Daoy (cell line): Measurements from ENCODE around the gene GLB1L. TPM values are rescaled to one million over a fixed set of nuclear protein-coding genes. Genes with fewer than 3 reads are reported as not detected.
A peak's percentile ranks its signal among the peaks of the same experiment; 100 is the strongest.

Source experiments
- DNase-seq: peaks from one replicate; pipeline ENCODE4 v3.0.0-alpha.2; 2015; ENCODE audit warnings: low read depth
- total RNA-seq: library from RNA; depleted of rRNA; stranded (reverse); fragments of >200 nt; shearing (Covaris generic); gene quantifications from 2 replicates; pipeline ENCODE4 v1.2.3, GENCODE V29; 2014

The GLB1L gene
- total RNA-seq, 1 experiment from 2014 or later = 3.2 TPM

- DNase-seq = no peak
Observed at GRCh38 chr2:219223831-219224610, 21.2 kb downstream of the GLB1L start.

- DNase-seq = no peak
Observed at GRCh38 chr2:219221957-219222518, 23.2 kb downstream of the GLB1L start.

DNA sequence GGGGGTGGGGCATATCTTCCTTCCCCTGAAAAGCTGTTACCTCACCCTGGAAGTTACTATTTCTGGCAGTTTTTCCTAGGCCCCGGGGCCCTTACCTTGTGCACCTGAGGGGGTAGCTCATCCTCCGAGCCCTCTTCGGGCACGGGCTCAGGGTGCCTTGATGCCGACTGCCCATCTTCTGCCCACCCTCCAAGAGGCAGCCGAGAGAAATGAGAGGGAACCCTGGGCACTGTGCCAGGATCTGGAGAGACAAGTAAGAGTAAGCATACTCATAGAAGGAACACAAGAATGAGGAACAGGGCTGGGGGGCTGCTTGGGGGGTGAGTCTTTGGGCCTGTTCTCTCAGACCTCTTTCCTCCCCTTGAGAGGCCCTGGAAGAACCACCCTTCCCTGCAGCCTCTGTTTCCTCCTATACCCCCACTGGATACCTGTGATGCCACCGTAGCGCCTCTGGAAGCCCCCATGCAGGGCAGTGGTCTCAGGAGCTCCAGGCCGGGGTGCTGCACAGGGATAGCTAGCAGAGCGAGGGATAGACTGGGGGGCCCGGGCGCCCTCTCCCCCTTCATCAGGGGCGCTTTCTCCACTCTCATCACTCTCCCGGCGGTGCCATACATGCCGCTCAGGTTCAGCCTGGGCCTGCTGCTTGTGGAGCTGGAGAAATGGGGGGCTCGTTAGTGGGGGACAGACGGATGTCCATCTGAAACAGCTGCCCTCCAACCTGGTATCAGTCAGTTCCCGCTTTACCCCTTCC, 24.4 kb downstream of the GLB1L start:
- DNase-seq = no peak

DNA sequence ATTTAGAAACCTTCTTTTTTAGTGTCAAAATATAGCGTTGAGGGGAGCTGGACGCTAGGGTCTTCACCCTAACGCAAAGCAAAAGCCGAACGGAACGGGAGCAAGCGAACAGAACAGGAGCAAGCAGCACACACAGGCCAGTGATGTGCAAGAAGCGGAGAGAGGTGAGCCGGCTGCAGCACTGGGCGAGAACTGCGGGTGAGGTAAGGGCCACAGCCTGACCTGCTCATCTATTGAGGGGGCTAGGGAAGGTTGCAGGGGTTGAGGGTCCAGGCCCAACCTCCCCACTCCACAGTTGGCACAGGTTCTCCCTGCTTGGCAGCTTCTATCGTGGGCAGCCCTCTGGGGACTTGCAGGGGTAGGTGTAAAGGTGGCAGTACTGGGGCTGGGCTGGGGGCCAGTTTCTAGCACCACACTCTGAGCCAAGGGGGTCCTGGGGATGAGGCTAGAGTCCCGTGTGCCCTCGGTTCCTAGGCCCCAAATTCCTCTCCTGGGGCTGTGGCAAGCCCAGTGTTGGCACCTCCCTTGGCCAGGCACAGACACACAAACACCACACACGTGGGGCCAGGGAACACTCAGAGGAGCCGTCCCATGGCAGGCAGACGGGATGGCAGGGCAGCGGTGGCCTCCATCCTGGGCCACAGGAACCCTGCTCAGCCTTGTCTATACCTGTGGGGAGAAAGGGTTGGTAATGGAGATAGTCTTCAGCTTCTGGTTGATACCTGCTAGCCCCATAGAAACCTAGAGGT, 25.3 kb downstream of the GLB1L start:
- DNase-seq = no peak

GRCh38 chr2:219218732-219219701, 26.2 kb downstream of the GLB1L start, which contains the start of gene ABCB6:
ABCB6 (minus strand) TSS chr2:219218958; CDS start chr2:219218673, 285 bp downstream.
- DNase-seq = peak; percentile 92

- DNase-seq = peak; percentile 78
Observed at GRCh38 chr2:219218217-219218731, 27.0 kb downstream of the GLB1L start.

DNA sequence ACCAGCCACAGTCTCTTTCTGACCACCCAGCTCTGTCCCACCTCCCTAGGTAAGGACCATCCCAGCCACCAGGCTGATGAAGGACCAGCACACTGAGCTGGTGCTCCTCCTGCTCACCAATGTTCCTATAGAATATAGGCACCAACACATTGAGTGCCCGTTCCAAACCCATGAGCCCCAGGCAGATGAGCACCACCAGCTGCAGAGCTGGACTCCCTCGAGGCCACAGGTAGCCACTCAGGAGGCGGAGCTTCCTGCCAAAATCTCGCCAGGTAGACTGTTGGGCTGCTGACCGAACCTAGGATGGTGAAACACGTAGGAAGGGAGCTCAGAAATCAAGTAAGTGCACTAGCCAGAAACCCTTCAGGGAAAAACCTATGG, 28.7 kb downstream of the GLB1L start:
- DNase-seq = no peak

GRCh38 chr2:219215871-219216534, 29.2 kb downstream of the GLB1L start:
- no peak for DNase-seq

DNA sequence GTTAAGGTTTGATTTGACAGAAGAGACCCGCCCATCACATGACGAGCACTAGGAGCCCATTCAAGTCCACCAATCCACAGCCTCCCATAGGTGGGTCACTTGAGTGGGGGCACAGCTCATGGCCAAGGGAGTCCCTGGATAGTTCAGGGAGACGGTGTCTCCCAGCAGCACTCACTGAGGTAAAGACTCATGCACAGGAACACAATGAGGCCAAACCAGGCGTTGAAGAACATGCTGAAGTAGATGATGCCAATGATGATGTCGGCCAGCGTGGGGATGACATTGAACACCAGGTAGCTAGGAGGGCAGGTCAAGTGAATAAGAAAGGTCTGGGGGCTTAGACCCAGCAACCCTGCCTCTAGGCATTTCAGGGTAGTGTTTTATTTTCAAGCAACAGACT, 30.5 kb downstream of the GLB1L start:
- no peak for DNase-seq

DNA sequence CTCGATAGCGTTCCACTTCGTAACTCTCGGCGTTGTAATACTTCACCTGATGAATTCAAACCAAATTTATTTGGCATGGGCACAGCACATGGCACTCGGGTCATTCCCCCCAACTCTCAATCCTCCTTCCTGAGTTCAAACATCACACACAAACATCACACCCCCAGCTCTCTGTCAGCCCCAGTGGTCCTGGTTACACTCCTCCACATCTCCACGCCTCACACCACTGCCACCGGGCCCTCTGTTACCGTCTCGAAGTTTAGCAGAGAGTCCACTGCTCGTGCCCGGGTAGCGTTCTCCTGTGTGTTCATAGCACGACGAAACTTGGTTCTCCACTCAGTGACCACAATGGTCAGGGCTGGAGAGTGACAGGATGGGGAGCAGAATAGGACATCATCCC, 31.1 kb downstream of the GLB1L start:
- no peak for DNase-seq

DNA sequence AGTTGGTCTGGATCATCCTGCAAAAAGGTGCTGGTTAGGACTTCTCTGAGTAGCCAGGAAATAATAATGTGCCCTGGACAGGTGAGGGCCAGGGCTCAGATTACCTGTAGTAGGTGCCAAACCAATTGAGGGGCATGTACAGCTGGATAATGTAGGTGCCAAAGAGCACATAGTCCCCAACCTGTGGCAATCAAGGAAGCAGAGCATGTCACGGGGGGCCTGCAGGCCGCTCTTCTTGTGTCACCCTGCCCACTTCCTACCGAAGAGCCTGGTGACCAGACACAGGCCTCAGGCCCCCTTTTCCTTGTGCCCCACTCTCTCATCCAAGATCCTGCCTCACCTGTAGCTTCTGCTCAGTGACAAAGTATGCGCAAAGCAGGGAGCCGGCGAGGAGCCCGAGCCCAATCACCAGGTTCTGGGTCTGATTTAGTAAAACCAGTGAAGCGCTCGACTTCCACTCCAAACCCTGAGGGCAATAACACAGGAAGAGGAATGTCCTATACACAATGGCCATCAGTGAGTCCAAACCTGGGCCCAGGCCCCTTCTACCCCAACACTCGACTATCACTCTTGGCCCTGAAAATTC, 31.7 kb downstream of the GLB1L start:
- no peak for DNase-seq

DNA sequence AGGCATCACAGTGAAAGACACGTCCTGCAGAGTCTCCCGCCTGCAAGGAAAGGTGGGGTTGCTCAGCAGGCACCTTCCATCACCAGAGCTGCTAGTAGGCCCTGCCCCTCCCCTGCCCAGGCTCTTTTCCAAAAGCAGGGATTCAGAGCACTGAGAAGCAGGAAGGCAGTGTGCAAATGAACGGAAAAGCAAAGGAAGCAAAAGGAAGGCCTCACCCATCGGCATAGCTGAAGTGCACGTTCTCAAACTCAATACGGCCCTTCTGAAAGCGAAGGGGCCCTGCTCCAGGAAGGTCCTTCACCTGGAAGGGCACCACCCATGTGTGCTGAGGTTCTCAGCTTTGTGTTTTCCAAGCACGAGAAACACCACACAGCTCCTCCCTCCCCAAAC, 32.2 kb downstream of the GLB1L start:
- DNase-seq = no peak

- no peak for DNase-seq
Observed at GRCh38 chr2:219210886-219211362, 34.3 kb downstream of the GLB1L start.

DNA sequence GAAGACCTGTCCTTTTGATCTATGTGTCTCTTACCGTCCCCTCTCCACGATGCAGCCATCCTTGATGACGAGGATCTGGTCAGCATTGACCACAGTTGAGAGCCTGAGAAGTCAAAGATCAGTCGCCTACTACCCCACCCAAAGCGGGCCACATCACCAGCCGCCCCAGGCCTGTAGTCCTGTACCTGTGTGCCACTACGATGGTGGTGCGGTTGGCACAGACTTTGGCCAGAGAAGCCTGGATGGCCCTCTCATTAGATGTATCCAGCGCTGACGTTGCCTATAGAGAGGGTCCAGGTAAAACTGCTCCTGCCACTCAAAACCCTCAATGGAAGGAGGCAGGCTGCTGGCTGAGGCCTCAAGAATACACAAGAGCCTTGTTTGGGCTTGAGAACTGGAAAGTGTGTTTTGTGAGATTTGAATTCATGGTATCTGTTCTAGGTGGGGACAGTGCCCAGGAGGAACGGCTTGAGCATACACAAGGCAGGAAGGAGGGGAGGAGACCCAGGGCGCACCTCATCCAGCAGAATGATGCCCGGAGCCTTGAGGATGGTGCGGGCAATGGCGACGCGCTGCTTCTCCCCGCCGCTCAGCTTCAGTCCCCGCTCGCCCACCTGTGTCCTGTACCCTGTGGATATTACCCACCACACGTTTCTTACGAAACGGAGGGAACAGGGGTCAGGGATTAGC, 34.9 kb downstream of the GLB1L start:
- no peak for DNase-seq

GRCh38 chr2:219209236-219210195, 35.7 kb downstream of the GLB1L start:
- DNase-seq = no peak

DNA sequence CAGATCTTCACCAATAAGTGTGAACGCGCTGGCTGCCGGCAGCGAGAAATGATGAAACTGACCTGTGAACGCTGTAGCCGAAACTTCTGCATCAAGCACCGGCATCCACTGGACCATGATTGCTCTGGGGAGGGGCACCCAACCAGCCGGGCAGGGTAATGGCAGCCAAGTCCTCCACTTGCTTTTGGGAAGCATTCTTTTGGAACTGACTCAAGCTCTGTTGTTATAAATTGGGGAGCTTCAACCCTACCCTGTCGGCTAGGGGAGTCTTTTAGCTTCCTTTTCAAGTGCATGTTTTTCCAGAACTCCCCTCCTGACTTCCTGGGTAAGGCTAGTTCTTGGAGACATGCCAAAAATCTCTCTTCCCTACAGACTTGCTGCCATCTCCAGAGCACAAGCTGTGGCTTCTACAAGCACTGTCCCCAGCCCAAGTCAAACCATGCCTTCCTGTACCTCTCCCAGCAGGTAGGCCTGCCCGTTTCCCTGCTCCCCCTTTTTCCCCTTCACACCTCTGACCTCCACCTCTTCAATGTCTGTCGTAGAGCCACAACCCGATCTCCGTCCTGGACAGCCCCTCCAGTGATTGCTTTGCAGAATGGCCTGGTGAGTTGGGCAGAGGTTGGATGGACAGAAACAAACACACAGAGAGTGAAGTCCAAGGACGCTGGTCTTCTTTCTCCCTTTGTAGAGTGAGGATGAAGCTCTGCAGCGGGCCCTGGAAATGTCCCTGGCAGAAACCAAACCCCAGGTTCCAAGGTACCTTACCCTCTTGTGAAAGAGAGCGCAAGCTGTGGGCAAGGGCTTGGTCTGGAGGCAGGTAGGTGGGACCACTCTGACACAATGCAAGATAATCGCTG, 37.1 kb downstream of the GLB1L start:
- no peak for DNase-seq
